Loucy (cell line): ENCODE measurements around the gene TRIO.

Source experiments
- CTCF ChIP-seq: fragments of 200-600 bp; sonication (generic); conservative IDR thresholded peaks from 2 replicates; pipeline ENCODE4 v1.5.1; 2014; ENCODE audit warnings: mild to moderate bottlenecking, antibody characterized with exemption, low read length
- EZH2phosphoT487 ChIP-seq: fragments of 200-600 bp; IDR thresholded peaks from 2 replicates; pipeline ENCODE4 v1.6.1; 2018; ENCODE audit warnings: antibody characterized with exemption, mild to moderate bottlenecking, moderate library complexity, borderline replicate concordance

- TF ChIP-seq CTCF = no peak
- no peak for TF ChIP-seq EZH2phosphoT487
Measured at GRCh38 chr5:14153932-14154731, 11.0 kb downstream of the TRIO start.
